GM12878 (cell line): Measurements from ENCODE around the gene KIF2C. TPM values are rescaled to one million over a fixed set of nuclear protein-coding genes. Genes with fewer than 3 reads are reported as not detected.

Experiments used
- ASH2L ChIP-seq: fragments of 300-600, 200-600 bp; sonication (generic); IDR thresholded peaks from 2 replicates; pipeline ENCODE4 v1.6.1; 2017; ENCODE audit warnings: low read depth, mild to moderate bottlenecking, borderline replicate concordance
- BCL11A ChIP-seq: IDR thresholded peaks from 2 replicates; pipeline ENCODE4 v1.6.1; 2011; ENCODE audit warnings: low read depth, low read length
- BRCA1 ChIP-seq: IDR thresholded peaks from 2 replicates; pipeline ENCODE4 v1.6.1; 2011; ENCODE audit warnings: low read depth, low read length, improper control_type of control experiment
- CBX5 ChIP-seq: sonication (generic); IDR thresholded peaks from 2 replicates; pipeline ENCODE4 v1.6.1; 2016; ENCODE audit warnings: low read depth, moderate library complexity, mild to moderate bottlenecking, inconsistent platforms
- GABPA ChIP-seq: IDR thresholded peaks from 2 replicates; pipeline ENCODE4 v1.6.1; 2014; ENCODE audit warnings: antibody characterized with exemption, low read depth, mild to moderate bottlenecking, inconsistent platforms
- GATAD2B ChIP-seq: fragments of 450-650 bp; conservative IDR thresholded peaks from 2 replicates; pipeline ENCODE4 v1.6.1; 2017; ENCODE audit warnings: low read depth, mild to moderate bottlenecking, moderate library complexity
- HDAC2 ChIP-seq: fragments of 200-600 bp; sonication (generic); IDR thresholded peaks from 2 replicates; pipeline ENCODE4 v1.6.1; 2017
- HDAC6 ChIP-seq: fragments of 200-600 bp; sonication (generic); IDR thresholded peaks from one replicate; pipeline ENCODE4 v1.8.0; 2017; ENCODE audit warnings: antibody characterized with exemption; ENCODE audit not compliant: unreplicated experiment
- IKZF2 ChIP-seq, 2 experiments: fragments of 450-650 bp; IDR thresholded peaks; 2 replicates each; pipeline ENCODE4 v1.6.1; 2017; ENCODE audit warnings: mild to moderate bottlenecking in 2 of 2, moderate library complexity in 2 of 2
- IRF4 ChIP-seq: IDR thresholded peaks from 2 replicates; pipeline ENCODE4 v1.6.1; 2011; ENCODE audit warnings: low read depth, low read length
- MEF2B ChIP-seq: fragments of 450-650 bp; IDR thresholded peaks from 2 replicates; pipeline ENCODE4 v1.6.1; 2018; ENCODE audit warnings: mild to moderate bottlenecking, moderate library complexity; ENCODE audit not compliant: partially characterized antibody, poor library complexity, severe bottlenecking
- NR2C1 ChIP-seq: fragments of 450-650 bp; IDR thresholded peaks from 2 replicates; pipeline ENCODE4 v1.6.1; 2017; ENCODE audit warnings: antibody characterized with exemption, mild to moderate bottlenecking, moderate library complexity
- PAX5 ChIP-seq: IDR thresholded peaks from 2 replicates; pipeline ENCODE4 v1.6.1; 2011; ENCODE audit warnings: low read depth, low read length, borderline replicate concordance
- RBBP5 ChIP-seq: fragments of 200-600 bp; sonication (generic); conservative IDR thresholded peaks from 2 replicates; pipeline ENCODE4 v1.6.1; 2016
- RUNX3 ChIP-seq: IDR thresholded peaks from 2 replicates; pipeline ENCODE4 v1.6.1; 2012; ENCODE audit warnings: low read length, inconsistent platforms
- SMAD1 ChIP-seq: fragments of 450-650 bp; IDR thresholded peaks from 2 replicates; pipeline ENCODE4 v1.6.1; 2018; ENCODE audit warnings: mild to moderate bottlenecking, low read depth; ENCODE audit not compliant: partially characterized antibody
- SPI1 ChIP-seq: IDR thresholded peaks from 2 replicates; pipeline ENCODE4 v1.6.1; 2011; ENCODE audit warnings: low read depth, mild to moderate bottlenecking, low read length, moderate library complexity, borderline replicate concordance; ENCODE audit not compliant: insufficient read depth
- SREBF1 ChIP-seq: IDR thresholded peaks from 2 replicates; pipeline ENCODE4 v1.6.1; 2012; ENCODE audit warnings: mild to moderate bottlenecking, low read length
- ZNF207 ChIP-seq: fragments of 450-650 bp; IDR thresholded peaks from 2 replicates; pipeline ENCODE4 v1.6.1; 2014; ENCODE audit warnings: antibody characterized with exemption, mild to moderate bottlenecking, borderline replicate concordance
- ZNF274 ChIP-seq: IDR thresholded peaks from one replicate; pipeline ENCODE4 v1.8.0; 2011; ENCODE audit not compliant: insufficient read length, insufficient read depth
- polyA plus RNA-seq, 11 experiments: library from polyadenylated mRNA; depleted of rRNA in 4 of 11; unstranded in 6 of 11; stranded (reverse) in 5 of 11; fragments of >200 nt; fragmentation: Nextera tagmentation in 4 of 11; fragmentation: Illumina TruSeq in 1 of 11; extraction: Ambion mirVana in 4 of 11; extraction: Trizol in 1 of 11; gene quantifications; 1 replicate in 1 of 11; 2 replicates in 10 of 11; pipeline versions ENCODE4 v1.2.1 to v1.2.3, GENCODE V29; 2011 to 2016; ENCODE audit warnings: inconsistent platforms in 2 of 11, missing spikeins in 2 of 11, low read depth in 1 of 11
- total RNA-seq, 4 experiments: library from RNA; depleted of rRNA in 3 of 4; stranded (reverse); fragments of >200 nt in 3 of 4; fragmentation: Illumina TruSeq in 1 of 4; extraction: Trizol in 1 of 4; gene quantifications; 2 replicates each; pipeline versions ENCODE4 v1.2.1 to v1.2.3, GENCODE V29; 2013 to 2021
- TF ChIP-seq, protein P1 (sequence below): fragments of 450-650 bp; IDR thresholded peaks from 2 replicates; pipeline ENCODE4 v1.6.1; 2017; ENCODE audit warnings: mild to moderate bottlenecking
- TF ChIP-seq, protein P2 (sequence below): fragments of 450-650 bp; IDR thresholded peaks from 2 replicates; pipeline ENCODE4 v1.6.1; 2016; ENCODE audit warnings: mild to moderate bottlenecking
- TF ChIP-seq, protein P3 (sequence below): IDR thresholded peaks from 2 replicates; pipeline ENCODE4 v1.6.1; 2011; ENCODE audit warnings: borderline replicate concordance, low read depth, mild to moderate bottlenecking, moderate library complexity, low read length; ENCODE audit not compliant: insufficient read depth, poor library complexity, severe bottlenecking
- TF ChIP-seq, protein P4 (sequence below): fragments of 450-650 bp; IDR thresholded peaks from 2 replicates; pipeline ENCODE4 v1.6.1; 2017; ENCODE audit warnings: borderline replicate concordance

The KIF2C gene
- total and polyA plus RNA-seq, 10 of the 15 experiments (the other 5 are each of a cell fraction or from before 2014, with no cell fraction given): 42.3 to 104 (median 83.8) TPM

DNA sequence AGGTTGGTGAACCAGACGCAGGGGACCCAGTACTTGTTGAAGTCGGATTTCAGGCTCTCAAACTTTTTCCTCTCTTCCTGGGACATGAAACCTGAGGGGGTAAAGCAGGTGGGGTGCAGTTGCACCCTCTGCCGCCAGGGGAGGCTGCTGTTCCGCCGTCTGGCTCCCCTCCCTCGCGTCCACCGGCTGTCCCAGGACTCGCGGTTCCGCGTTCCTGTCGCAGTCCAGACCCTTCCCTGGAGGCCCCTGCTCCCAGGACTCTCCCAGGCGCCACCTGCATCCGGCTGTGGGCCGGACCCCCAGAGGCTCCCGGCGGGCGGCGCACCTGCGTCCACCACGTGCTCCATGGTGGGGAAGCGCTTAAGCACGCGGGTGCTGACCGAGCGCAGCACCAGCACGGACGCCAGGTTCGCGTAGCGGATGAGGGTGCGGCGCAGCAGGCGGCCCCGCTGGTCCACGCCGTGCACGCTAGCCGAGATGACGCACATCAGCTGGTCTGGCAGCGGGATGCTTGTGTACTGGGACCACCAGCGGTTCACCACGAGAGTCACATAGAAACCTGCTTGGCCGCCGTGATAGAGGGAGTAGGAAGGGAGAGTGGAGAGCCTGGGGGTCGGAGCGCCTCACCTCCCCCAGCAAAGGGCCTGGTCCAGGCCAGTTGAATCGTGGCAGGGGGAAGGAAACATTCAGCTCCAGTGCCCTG lies 46.7 kb downstream of the KIF2C start (continued):
- TF ChIP-seq, protein P1, sequence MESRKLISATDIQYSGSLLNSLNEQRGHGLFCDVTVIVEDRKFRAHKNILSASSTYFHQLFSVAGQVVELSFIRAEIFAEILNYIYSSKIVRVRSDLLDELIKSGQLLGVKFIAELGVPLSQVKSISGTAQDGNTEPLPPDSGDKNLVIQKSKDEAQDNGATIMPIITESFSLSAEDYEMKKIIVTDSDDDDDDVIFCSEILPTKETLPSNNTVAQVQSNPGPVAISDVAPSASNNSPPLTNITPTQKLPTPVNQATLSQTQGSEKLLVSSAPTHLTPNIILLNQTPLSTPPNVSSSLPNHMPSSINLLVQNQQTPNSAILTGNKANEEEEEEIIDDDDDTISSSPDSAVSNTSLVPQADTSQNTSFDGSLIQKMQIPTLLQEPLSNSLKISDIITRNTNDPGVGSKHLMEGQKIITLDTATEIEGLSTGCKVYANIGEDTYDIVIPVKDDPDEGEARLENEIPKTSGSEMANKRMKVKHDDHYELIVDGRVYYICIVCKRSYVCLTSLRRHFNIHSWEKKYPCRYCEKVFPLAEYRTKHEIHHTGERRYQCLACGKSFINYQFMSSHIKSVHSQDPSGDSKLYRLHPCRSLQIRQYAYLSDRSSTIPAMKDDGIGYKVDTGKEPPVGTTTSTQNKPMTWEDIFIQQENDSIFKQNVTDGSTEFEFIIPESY: 0 out of 2 replicates have a peak, but pooled peaks have one; percentile 9
- TF ChIP-seq GABPA: no peak
- TF ChIP-seq ASH2L: no peak
- TF ChIP-seq HDAC6: no peak
- TF ChIP-seq CBX5: no peak
- TF ChIP-seq ZNF274: no peak
- TF ChIP-seq, protein P2, sequence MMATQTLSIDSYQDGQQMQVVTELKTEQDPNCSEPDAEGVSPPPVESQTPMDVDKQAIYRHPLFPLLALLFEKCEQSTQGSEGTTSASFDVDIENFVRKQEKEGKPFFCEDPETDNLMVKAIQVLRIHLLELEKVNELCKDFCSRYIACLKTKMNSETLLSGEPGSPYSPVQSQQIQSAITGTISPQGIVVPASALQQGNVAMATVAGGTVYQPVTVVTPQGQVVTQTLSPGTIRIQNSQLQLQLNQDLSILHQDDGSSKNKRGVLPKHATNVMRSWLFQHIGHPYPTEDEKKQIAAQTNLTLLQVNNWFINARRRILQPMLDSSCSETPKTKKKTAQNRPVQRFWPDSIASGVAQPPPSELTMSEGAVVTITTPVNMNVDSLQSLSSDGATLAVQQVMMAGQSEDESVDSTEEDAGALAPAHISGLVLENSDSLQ: no peak
- no peak for TF ChIP-seq SMAD1
- TF ChIP-seq GATAD2B: peak; percentile 83
- no peak for TF ChIP-seq NR2C1
- TF ChIP-seq IKZF2 (IDR thresholded peaks at IDR 0.05): peak; percentile 61 to 81; a peak in 3 of 4 replicates
- TF ChIP-seq ZNF207: 0 out of 2 replicates have a peak, but pooled peaks have one; percentile 59
- 0 out of 2 replicates have a peak, but pooled peaks have one; percentile 25 for TF ChIP-seq IRF4
- TF ChIP-seq BRCA1: no peak
- TF ChIP-seq RUNX3: no peak
- TF ChIP-seq, protein P3, sequence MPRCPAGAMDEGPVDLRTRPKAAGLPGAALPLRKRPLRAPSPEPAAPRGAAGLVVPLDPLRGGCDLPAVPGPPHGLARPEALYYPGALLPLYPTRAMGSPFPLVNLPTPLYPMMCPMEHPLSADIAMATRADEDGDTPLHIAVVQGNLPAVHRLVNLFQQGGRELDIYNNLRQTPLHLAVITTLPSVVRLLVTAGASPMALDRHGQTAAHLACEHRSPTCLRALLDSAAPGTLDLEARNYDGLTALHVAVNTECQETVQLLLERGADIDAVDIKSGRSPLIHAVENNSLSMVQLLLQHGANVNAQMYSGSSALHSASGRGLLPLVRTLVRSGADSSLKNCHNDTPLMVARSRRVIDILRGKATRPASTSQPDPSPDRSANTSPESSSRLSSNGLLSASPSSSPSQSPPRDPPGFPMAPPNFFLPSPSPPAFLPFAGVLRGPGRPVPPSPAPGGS: no peak
- TF ChIP-seq PAX5: 0 out of 2 replicates have a peak, but pooled peaks have one; percentile 48
- TF ChIP-seq MEF2B: no peak
- TF ChIP-seq BCL11A: no peak
- no peak for TF ChIP-seq RBBP5
- TF ChIP-seq, protein P4, sequence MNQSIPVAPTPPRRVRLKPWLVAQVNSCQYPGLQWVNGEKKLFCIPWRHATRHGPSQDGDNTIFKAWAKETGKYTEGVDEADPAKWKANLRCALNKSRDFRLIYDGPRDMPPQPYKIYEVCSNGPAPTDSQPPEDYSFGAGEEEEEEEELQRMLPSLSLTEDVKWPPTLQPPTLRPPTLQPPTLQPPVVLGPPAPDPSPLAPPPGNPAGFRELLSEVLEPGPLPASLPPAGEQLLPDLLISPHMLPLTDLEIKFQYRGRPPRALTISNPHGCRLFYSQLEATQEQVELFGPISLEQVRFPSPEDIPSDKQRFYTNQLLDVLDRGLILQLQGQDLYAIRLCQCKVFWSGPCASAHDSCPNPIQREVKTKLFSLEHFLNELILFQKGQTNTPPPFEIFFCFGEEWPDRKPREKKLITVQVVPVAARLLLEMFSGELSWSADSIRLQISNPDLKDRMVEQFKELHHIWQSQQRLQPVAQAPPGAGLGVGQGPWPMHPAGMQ: no peak
- TF ChIP-seq SPI1: 0 out of 2 replicates have a peak, but pooled peaks have one; percentile 4
- TF ChIP-seq HDAC2: no peak
- TF ChIP-seq SREBF1: no peak
